HepG2 (cell line): Measurements from ENCODE around the gene NDUFB10. TPM values are rescaled to one million over a fixed set of nuclear protein-coding genes. Genes with fewer than 3 reads are reported as not detected.

ENCODE experiments used
- FIP1L1 ChIP-seq: fragments of 200-400 bp; formaldehyde crosslinking; IDR thresholded peaks from 2 replicates; pipeline ENCODE4 v1.6.1; 2018; ENCODE audit warnings: low read depth, mild to moderate bottlenecking, low read length, moderate library complexity, borderline replicate concordance; ENCODE audit not compliant: insufficient read depth
- HOXA9 ChIP-seq: sonication (generic); formaldehyde crosslinking; IDR thresholded peaks from 2 replicates; pipeline ENCODE4 v1.8.1; 2022; ENCODE audit warnings: missing genetic modification reagents, mild to moderate bottlenecking, moderate library complexity, borderline replicate concordance
- NFAT5 ChIP-seq: sonication (generic); formaldehyde crosslinking; IDR thresholded peaks from 2 replicates; pipeline ENCODE4 v1.4.0; 2020; ENCODE audit warnings: missing genetic modification reagents
- NONO ChIP-seq, 2 experiments: fragments of 450-650 bp in 1 of 2; sonication (generic) in 1 of 2; formaldehyde crosslinking in 1 of 2; IDR thresholded peaks in 1 of 2; conservative IDR thresholded peaks in 1 of 2; 2 replicates each; pipeline versions ENCODE4 v1.6.1 to v1.8.0; 2017 to 2022; ENCODE audit warnings: mild to moderate bottlenecking in 1 of 2, missing genetic modification reagents in 1 of 2, moderate library complexity in 1 of 2
- PRMT3 ChIP-seq: sonication (generic); formaldehyde crosslinking; IDR thresholded peaks from 2 replicates; pipeline ENCODE4 v1.8.1; 2022; ENCODE audit warnings: low read depth, mild to moderate bottlenecking, moderate library complexity, missing genetic modification reagents, borderline replicate concordance
- SOX13 ChIP-seq, 3 experiments: fragments of 450-650 bp in 1 of 3; sonication (generic) in 1 of 3; formaldehyde crosslinking in 1 of 3; IDR thresholded peaks in 2 of 3; conservative IDR thresholded peaks in 1 of 3; 2 replicates each; pipeline versions ENCODE4 v1.5.0 to v1.6.1; 2016 to 2020; ENCODE audit warnings: antibody characterized with exemption in 1 of 3, mild to moderate bottlenecking in 1 of 3, missing compliant biosample characterization in 1 of 3, missing genetic modification reagents in 1 of 3, moderate library complexity in 1 of 3
- ZFAT ChIP-seq: sonication (generic); formaldehyde crosslinking; conservative IDR thresholded peaks from 2 replicates; pipeline ENCODE4 v1.8.1; 2023; ENCODE audit warnings: missing genetic modification reagents, inconsistent platforms
- ZFP41 ChIP-seq: sonication (generic); formaldehyde crosslinking; IDR thresholded peaks from 2 replicates; pipeline ENCODE4 v1.4.0; 2020; ENCODE audit warnings: mild to moderate bottlenecking, missing genetic modification reagents, borderline replicate concordance
- ZNF326 ChIP-seq: sonication (generic); formaldehyde crosslinking; IDR thresholded peaks from 2 replicates; pipeline ENCODE4 v1.4.0; 2020; ENCODE audit warnings: missing genetic modification reagents, borderline replicate concordance
- ZNF777 ChIP-seq: sonication (generic); formaldehyde crosslinking; IDR thresholded peaks from 2 replicates; pipeline ENCODE4 v1.4.0; 2020; ENCODE audit warnings: missing genetic modification reagents
- polyA plus RNA-seq, 8 experiments: library from polyadenylated mRNA; depleted of rRNA in 3 of 8; stranded (reverse) in 7 of 8; unstranded in 1 of 8; fragments of >200 nt; fragmentation: Illumina TruSeq in 4 of 8; extraction: Trizol in 4 of 8; gene quantifications; 2 replicates each; pipeline versions ENCODE4 v1.2.1 to v1.2.3, GENCODE V29; 2011 to 2016; ENCODE audit warnings: low read depth in 4 of 8, missing spikeins in 1 of 8, mixed read lengths in 1 of 8; ENCODE audit not compliant: insufficient read depth in 1 of 8
- total RNA-seq, 5 experiments: library from RNA; depleted of rRNA; stranded (reverse); fragments of >200 nt; fragmentation: Illumina TruSeq; extraction: Trizol; gene quantifications; 2 replicates each; pipeline ENCODE4 v1.2.3, GENCODE V29; 2016; ENCODE audit warnings: low read depth in 1 of 5

The NDUFB10 gene
- total and polyA plus RNA-seq, 2 of the 13 experiments (the other 11 are each of a cell fraction or from before 2014, with no cell fraction given): 68.6 to 157 TPM

- TF ChIP-seq FIP1L1 (0 out of 2 replicates have a peak, but pooled peaks have one; percentile 40), ZFAT (CRISPR knock-in tag) (no peak), ZNF777 (0 out of 2 replicates have a peak, but pooled peaks have one; percentile 13), NFAT5 (CRISPR knock-in tag) (0 out of 2 replicates have a peak, but pooled peaks have one; percentile 28), SOX13 (IDR thresholded peaks at IDR 0.05) (peak; percentile 24; the same call in 1 of the 2 replicates), SOX13 (CRISPR knock-in tag; conservative IDR thresholded peaks at IDR 0.05 in 1 of 2, IDR thresholded peaks at IDR 0.05 in 1 of 2) (no peak), NONO (IDR thresholded peaks at IDR 0.05) (no peak), NONO (CRISPR knock-in tag; conservative IDR thresholded peaks at IDR 0.05) (no peak), HOXA9 (CRISPR knock-in tag) (no peak), ZFP41 (CRISPR knock-in tag) (no peak), PRMT3 (CRISPR knock-in tag) (0 out of 2 replicates have a peak, but pooled peaks have one; percentile 14), ZNF326 (CRISPR knock-in tag) (no peak)
Measured at GRCh38 chr16:1961651-1962067, 2.3 kb downstream of the NDUFB10 start (continued).
